SK-N-MC (cell line): ENCODE measurements around the gene SLC16A3.

Experiments used
- EZH2 ChIP-seq: fragments of 200-600 bp; sonication (generic); IDR thresholded peaks from one replicate; pipeline ENCODE4 v1.6.1; 2017; ENCODE audit warnings: antibody characterized with exemption
- FOXP2 ChIP-seq: optimal IDR thresholded peaks from 2 replicates; pipeline ENCODE3; 2011; ENCODE audit warnings: mild to moderate bottlenecking, moderate library complexity; ENCODE audit not compliant: insufficient read depth; ENCODE audit errors: extremely low read length, control extremely low read depth
- POLR2AphosphoS5 ChIP-seq: IDR thresholded peaks from 2 replicates; pipeline ENCODE4 v1.6.1; 2012; ENCODE audit warnings: mild to moderate bottlenecking, low read depth, low read length, borderline replicate concordance

DNA sequence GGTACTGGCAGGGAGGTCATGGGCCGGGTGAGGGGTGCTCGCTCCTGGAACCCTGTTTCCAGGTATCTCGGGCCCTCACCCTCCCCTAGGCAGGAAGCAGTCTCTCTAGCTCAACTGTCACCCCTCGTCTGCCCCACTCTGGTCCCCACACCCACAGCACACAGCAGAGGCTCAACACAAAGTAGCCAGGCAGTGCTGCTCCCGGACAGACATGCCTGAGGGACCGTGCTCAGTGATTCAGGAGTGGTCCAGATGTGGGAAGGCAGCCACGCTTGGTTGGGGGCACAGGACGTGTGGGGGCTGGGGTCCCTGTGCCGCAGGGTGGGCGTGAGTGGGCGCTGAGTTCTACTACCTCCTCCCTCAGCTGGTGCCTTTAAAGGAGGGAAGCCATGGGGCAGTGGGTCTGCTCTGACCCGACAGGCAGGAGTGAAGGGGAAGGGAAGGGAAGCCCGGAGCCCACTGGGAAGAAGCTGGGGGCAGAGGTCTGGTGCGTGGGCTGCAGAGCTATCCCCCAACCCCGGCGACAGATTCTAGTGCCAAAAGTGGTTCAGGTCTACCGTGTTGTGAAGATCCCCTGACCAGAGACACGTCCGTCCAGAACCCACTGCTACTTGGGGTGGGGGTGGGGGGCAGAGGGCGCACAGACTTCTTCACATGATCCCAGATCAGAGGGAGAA, 11.8 kb downstream of the SLC16A3 start:
- no peak for TF ChIP-seq POLR2AphosphoS5
- TF ChIP-seq EZH2, result no peak
- no peak for TF ChIP-seq FOXP2
